Activated T-helper 1 cell treated with anti-CD3 and anti-CD28 coated beads, Interleukin-12 subunit alpha, Interleukin-12 subunit beta, Interleukin-2, Interleukin-4 antibody, amounts not matched to agents 30 ng/mL and 10 ng/mL and 1 ng/mL, durations not matched to agents 14 hours and 24 hours and 36 hours (primary cell): ENCODE measurements around the gene CAMTA2. TPM values are rescaled to one million over a fixed set of nuclear protein-coding genes. Genes with fewer than 3 reads are reported as not detected.

ENCODE experiments used
- DNase-seq: peaks from one replicate; pipeline ENCODE4 v3.0.0; 2021; ENCODE audit warnings: low spot score
- H3K27ac Mint-ChIP-seq: one replicate; pipeline ENCODE4 v1.8.0; 2021; ENCODE audit warnings: mild to moderate bottlenecking, mixed read lengths
- H3K27me3 Mint-ChIP-seq: one replicate; pipeline ENCODE4 v1.8.0; 2022; ENCODE audit warnings: mild to moderate bottlenecking, moderate library complexity, mixed read lengths; ENCODE audit not compliant: insufficient read depth
- H3K36me3 Mint-ChIP-seq: one replicate; pipeline ENCODE4 v1.8.0; 2021; ENCODE audit warnings: low read depth, mixed read lengths
- H3K4me1 Mint-ChIP-seq: one replicate; pipeline ENCODE4 v1.8.0; 2021; ENCODE audit warnings: low read depth, mixed read lengths
- H3K4me3 Mint-ChIP-seq: one replicate; pipeline ENCODE4 v1.8.0; 2021; ENCODE audit warnings: mild to moderate bottlenecking, moderate library complexity, mixed read lengths
- H3K9me3 Mint-ChIP-seq: one replicate; pipeline ENCODE4 v1.8.0; 2021; ENCODE audit warnings: mixed read lengths
- intact Hi-C: fragments of 100-400 bp; cut with micrococcal nuclease; formaldehyde crosslinking; loops from one replicate; pipeline ENCODE4 v1.15.1; 2024
- total RNA-seq: library from RNA; stranded (reverse); gene quantifications from 2 replicates; pipeline ENCODE4 v1.2.3, GENCODE V29; 2022

Gene CAMTA2
- total RNA-seq, 1 donor from 2014 or later = 103 TPM

DNA sequence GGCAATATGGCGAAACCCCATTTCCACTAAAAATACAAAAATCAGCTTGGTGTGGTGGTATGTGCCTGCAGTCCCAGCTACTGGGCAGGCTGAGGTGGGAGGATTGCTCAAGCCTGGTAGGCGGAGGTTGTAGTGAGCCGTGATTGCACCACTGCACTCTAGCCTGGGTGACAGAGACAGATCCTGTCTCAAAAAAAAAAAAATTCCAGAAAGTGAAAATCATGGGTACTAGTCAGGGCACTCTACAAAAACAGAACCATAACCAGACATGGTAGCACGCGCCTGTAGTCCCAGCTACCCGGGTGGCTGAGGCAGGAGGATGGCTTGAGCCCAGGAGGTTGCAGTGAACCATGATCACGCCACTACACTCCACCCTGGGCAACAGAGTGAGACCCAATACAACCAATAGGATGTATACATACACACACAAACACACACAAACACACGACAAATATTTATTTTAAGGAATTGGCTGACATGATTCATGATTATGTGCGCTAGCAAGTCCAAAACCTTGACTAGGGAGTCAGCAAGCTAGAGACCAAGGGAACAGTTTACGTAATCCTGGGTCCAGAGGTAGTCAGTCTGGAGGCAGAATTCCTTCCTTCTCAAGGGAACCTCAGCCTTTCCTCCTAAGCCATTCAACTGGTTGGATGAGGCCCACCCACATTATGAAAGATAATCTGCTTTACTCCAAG is 67.0 kb downstream of the CAMTA2 start:
- DNase-seq = no peak
- H3K36me3 Mint-ChIP-seq = peaks cover 6% of the 10 kb centered on the region
- no peaks in the 10 kb centered on the region for H3K4me1 Mint-ChIP-seq
- H3K9me3 Mint-ChIP-seq = no peaks in the 10 kb centered on the region
- H3K27ac Mint-ChIP-seq = no peak overlapping the region
- intact Hi-C loops = no loop called here
- no peak overlapping the region for H3K4me3 Mint-ChIP-seq
- H3K27me3 Mint-ChIP-seq = no peaks in the 10 kb centered on the region

DNA sequence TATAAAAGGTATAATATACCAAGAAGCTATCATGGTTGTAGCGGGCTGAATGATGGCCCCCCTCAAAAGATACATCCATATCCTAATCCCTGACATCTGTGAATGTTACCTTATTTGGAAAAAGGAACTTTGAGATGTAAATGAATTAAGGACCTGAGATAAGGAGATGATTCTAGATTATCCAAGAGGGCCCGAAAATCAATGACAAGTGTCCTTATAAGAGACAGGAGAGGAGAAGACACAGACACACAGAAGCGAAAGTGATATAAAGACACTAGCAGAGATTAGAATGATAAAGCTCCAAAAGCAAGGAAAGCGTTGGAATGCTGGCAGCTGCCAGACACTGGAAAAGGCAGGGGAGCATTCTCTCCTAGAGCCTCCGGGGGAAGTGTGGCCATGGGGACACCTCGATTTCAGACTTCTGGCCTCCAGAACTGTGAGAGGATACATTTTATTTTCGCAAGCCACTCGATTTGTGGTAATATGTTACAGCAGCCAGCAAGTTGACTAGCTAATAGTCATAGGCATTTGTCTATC is 67.9 kb downstream of the CAMTA2 start:
- H3K4me1 Mint-ChIP-seq = no peaks in the 10 kb centered on the region
- intact Hi-C loops = no loop called here
- H3K9me3 Mint-ChIP-seq = no peaks in the 10 kb centered on the region
- H3K27me3 Mint-ChIP-seq = no peaks in the 10 kb centered on the region
- H3K4me3 Mint-ChIP-seq = no peak overlapping the region
- DNase-seq = no peak
- H3K27ac Mint-ChIP-seq = no peak overlapping the region
- H3K36me3 Mint-ChIP-seq = peaks cover 4% of the 10 kb centered on the region

Other genes starting within 250 kb of the CAMTA2 start
- 0.18 TPM in 1 of 2 replicates, not detected in the other for gene ZMYND15, start 247.8 kb downstream of the CAMTA2 start, total RNA-seq
- 3.7 and 7.0 TPM in 2 replicates for gene CXCL16, start 247.7 kb downstream of the CAMTA2 start, total RNA-seq
- gene TM4SF5, start 215.8 kb downstream of the CAMTA2 start, total RNA-seq = not detected in 2 replicates
- not detected in 2 replicates for gene VMO1, start 201.3 kb downstream of the CAMTA2 start, total RNA-seq
- not detected in 2 replicates for gene GLTPD2, start 198.7 kb downstream of the CAMTA2 start, total RNA-seq
- gene PSMB6, start 191.5 kb downstream of the CAMTA2 start, total RNA-seq = 205 and 208 TPM in 2 replicates
- 16.7 and 22.2 TPM in 2 replicates for gene PLD2, start 180.5 kb downstream of the CAMTA2 start, total RNA-seq
- 66.5 and 67.5 TPM in 2 replicates for gene MINK1, start 154.3 kb downstream of the CAMTA2 start, total RNA-seq
- 1.3 and 1.8 TPM in 2 replicates for gene C17orf107, start 88.1 kb downstream of the CAMTA2 start, total RNA-seq
- 0.52 and 0.61 TPM in 2 replicates for gene CHRNE, start 84.6 kb downstream of the CAMTA2 start, total RNA-seq
- not detected in 2 replicates for gene GP1BA, start 55.4 kb downstream of the CAMTA2 start, total RNA-seq
- gene SLC25A11, start 47.6 kb downstream of the CAMTA2 start, total RNA-seq = 111 and 116 TPM in 2 replicates
- gene RNF167, start 47.4 kb downstream of the CAMTA2 start, total RNA-seq = 138 and 140 TPM in 2 replicates
- gene PFN1, start 39.1 kb downstream of the CAMTA2 start, total RNA-seq = 1,423 and 1,429 TPM in 2 replicates
- gene ENO3, start 36.6 kb downstream of the CAMTA2 start, total RNA-seq = 42.5 and 44.5 TPM in 2 replicates
- gene SPAG7, start 19.9 kb downstream of the CAMTA2 start, total RNA-seq = 66.5 and 69.5 TPM in 2 replicates
- 0.34 and 0.37 TPM in 2 replicates for gene INCA1, start 9.8 kb upstream of the CAMTA2 start, total RNA-seq
- gene KIF1C, start 10.3 kb upstream of the CAMTA2 start, total RNA-seq = 68.4 and 71.3 TPM in 2 replicates
- 0.20 and 0.23 TPM in 2 replicates for gene SLC52A1, start 47.8 kb upstream of the CAMTA2 start, total RNA-seq
- gene ZFP3, start 90.8 kb upstream of the CAMTA2 start, total RNA-seq = 1.9 and 2.0 TPM in 2 replicates
- gene ZNF232, start 124.2 kb upstream of the CAMTA2 start, total RNA-seq = 17.3 and 19.3 TPM in 2 replicates
- gene USP6, start 128.4 kb upstream of the CAMTA2 start, total RNA-seq = 0.03 and 0.05 TPM in 2 replicates
- 8.5 and 8.8 TPM in 2 replicates for gene ZNF594, start 204.2 kb upstream of the CAMTA2 start, total RNA-seq
- not detected in 2 replicates for gene SCIMP, start 247.2 kb upstream of the CAMTA2 start, total RNA-seq